ENCODE data around the gene ZFYVE9.

Gene ZFYVE9

DNA sequence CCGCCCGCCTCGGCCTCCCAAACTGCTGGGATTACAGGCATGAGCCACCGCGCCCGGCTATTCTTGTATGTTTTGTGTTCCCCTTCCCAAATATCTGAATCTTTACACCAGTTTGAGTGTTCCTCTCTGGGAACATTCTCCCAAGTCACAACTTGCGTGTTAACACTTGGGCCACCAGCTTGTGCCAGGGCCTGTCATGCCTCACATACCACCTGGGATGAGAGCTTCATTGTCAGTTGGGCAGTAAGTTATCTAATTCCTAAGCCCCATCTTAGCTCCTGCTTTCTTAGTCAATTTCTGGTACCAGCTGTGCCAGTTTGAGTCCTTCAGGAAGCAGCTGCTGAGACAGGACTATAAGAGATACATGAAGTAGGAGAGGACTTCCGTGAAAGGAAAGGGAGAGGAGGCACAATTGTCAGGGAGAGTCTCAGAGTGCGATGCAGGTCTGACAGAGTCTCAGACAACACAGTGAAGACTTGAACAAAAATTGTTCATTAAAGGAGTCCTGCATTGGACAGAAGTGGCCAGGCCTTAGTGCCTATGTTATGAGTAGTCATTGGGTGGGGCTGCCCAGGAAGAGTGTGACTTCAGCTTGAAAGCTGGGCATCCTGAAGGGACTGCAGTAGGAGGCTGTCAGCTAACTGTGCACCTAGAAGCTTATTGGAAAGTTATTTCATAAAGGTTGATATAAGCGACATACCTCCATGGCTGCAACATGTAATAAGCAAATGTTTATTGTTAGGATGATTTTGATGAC is 17.3 kb downstream of the ZFYVE9 start:
- no peak for TF ChIP-seq GATA3 (IDR thresholded peaks at IDR 0.05; ENCODE audit: low read depth, low read length)
- TF ChIP-seq GATA2 (IDR thresholded peaks at IDR 0.05; ENCODE audit: low read depth, low read length) = no peak

DNA sequence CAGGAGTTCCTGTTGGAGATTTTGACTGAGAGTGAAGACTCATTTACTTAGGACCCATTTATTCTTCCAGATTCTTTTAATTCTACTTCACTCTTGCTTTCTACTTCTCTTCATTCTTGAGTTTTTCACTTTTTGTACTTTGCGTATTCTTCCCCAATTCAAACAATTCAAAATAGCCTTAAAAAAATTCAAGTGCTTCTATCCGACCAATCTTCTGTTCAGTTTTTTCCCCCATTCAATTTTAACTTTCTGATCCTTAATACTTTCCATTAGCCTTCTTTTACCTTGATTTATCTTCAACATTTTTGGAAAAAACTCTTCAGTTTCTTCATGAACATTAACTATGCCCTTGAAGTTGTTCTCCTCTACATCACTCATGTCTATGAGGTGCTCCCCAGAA is 21.1 kb downstream of the ZFYVE9 start:
- TF ChIP-seq GATA3 (IDR thresholded peaks at IDR 0.05; ENCODE audit: low read depth, low read length) (no peak), GATA2 (IDR thresholded peaks at IDR 0.05; ENCODE audit: low read depth, low read length) (no peak)

DNA sequence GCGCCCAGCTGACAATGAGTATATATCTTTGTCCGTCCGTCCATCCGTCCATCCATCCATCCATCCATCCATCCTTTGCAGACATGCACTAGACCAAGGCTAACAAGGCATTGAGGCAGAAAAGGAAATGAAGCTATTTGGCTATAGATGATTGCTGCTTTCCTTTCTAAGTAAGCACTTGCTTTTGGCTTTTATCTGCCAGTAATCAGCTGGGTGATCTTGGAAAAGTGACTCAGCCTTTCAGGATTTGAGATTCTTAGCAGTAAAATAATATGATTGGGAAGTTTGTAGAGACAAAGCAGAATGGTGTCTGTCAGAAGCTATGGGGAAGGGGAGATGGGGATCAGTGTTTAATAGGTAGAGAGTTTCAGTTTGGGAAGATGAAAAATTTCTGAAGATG is 22.7 kb downstream of the ZFYVE9 start:
- no peak for TF ChIP-seq GATA2 (IDR thresholded peaks at IDR 0.05; ENCODE audit: low read depth, low read length)
- no peak for TF ChIP-seq GATA3 (IDR thresholded peaks at IDR 0.05; ENCODE audit: low read depth, low read length)

DNA sequence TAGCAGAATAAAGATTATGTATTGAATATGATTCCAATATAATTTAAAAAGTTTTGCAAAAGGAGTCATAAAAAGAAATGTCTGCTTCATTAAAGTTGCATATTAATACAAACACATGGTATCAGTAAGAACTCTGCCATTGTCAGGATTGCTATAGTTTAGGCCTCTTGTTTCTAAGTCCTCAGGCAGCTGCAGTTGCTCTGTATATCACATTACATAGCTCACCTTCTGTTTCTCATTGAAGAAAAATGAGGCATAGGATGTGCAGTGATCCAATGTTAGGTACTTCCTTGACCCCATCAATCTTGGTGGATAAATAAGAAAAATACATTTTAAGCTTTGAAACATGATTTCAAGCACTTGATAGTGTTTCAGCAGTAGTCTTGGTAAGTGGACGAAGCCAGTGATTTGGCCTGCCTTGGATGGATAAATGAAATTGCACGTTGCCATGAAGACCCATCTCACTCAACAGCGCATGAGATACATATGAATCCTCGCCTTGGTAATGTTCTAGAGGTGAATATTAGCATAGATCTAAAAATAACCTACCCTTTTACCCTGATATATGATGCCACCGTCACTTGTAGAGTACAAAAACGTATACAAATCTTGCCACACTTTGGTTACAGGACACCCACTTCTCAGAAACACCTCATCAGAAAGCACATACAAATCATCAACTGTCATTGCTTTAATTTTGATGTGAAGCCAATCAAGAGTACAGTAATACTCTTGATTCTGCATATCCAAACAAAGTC is 25.3 kb downstream of the ZFYVE9 start:
- TF ChIP-seq GATA3 (IDR thresholded peaks at IDR 0.05; ENCODE audit: low read depth, low read length) (no peak), GATA2 (IDR thresholded peaks at IDR 0.05; ENCODE audit: low read depth, low read length) (no peak)

DNA sequence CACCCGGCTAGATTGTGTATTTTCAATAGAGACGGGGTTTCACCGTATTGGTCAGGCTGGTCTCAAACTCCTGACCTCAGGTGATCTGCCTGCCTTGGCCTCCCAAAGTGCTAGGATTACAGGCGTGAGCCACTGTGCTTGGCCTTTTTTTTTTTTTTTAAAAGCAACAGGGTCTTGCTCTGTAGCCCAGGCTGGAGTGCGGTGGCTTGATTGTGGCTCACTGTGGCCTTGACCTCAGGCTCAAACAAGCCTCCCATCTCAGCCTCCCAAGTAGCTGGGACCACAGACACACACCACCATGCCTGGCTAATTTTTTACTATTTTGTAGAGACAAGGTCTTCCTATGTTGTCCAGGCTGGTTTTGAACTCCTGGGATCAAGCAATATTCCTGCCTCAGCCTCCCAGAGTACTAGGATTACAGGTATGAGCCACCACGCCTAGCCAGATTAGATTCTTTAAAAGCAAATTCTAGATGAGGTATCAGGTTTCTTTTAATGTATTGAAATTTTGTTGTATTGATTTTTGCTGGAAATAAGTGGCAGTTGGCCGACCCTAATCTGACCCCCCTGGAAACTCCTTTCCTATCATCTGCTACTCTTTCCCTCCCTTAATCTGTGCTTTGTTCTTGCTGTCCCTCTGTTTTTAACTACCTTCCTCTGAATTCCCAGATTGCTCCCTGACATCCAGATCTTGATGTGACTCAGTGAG is 26.6 kb downstream of the ZFYVE9 start:
- TF ChIP-seq GATA2 (IDR thresholded peaks at IDR 0.05; ENCODE audit: low read depth, low read length) (no peak), GATA3 (IDR thresholded peaks at IDR 0.05; ENCODE audit: low read depth, low read length) (no peak)

DNA sequence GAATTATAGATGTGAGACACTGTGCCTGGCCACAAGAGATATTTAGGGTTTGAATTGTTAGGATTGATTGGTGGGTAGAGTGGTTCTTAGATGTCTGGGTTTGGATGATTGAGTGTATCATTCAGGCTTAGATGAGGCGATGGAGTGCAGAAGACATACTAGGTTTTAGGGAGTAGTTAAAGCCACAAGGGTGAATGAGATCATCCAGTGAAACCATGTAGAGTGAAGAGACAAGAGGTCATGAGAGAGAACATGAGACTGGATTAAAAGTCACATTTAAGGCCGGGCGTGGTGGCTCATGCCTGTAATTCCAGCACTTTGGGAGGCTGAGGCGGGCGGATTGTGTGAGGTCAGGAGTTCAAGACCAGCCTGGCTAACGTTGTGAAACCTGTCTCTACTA is 37.2 kb downstream of the ZFYVE9 start:
- TF ChIP-seq GATA2 (IDR thresholded peaks at IDR 0.05; ENCODE audit: low read depth, low read length) = no peak
- TF ChIP-seq GATA3 (IDR thresholded peaks at IDR 0.05; ENCODE audit: low read depth, low read length) = no peak

DNA sequence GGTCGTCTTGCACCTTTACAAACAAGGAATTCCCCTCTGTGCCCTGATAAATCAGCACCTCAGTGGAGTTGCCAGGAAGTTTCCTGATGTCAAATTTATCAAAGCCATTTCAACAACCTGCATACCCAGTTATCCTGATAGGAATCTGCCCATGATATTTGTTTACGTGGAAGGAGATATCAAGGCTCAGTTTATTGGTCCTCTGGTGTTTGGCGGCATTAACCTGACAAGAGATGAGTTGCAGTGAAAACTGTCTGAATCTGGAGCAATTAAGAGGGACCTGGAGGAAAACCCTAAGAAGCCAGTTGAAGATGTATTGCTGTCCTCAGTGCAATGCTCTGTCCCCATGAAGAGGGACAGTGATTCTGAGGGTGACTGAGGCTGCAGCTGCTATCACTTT is 38.3 kb downstream of the ZFYVE9 start:
- no peak for TF ChIP-seq GATA3 (IDR thresholded peaks at IDR 0.05; ENCODE audit: low read depth, low read length)
- TF ChIP-seq GATA2 (IDR thresholded peaks at IDR 0.05; ENCODE audit: low read depth, low read length) = no peak

DNA sequence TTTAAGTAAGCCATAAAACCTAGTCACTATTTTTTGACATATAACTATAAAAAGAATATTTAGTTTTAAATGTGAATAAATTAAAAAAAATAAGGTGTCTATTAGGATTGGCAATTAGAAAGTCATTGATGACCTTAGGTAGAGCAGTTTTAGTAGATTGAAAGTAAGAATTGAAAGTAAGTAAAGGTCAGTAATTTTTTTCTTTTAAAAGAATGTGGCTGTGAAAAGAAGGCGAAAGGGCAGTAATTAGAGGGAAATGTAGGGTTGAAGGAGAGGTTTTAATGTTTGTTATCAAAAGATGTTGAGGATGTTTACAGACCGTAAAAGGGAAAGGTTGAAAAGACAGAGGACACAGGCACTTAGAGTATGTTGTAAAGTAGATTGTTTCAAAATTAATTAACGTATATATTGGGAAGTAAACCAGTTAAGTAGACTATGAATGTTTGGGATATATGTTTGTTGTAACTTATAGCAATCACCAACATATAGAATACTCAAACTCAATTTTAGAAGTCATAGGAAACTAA is 41.0 kb downstream of the ZFYVE9 start:
- TF ChIP-seq GATA3 (IDR thresholded peaks at IDR 0.05; ENCODE audit: low read depth, low read length) = no peak
- no peak for TF ChIP-seq GATA2 (IDR thresholded peaks at IDR 0.05; ENCODE audit: low read depth, low read length)

DNA sequence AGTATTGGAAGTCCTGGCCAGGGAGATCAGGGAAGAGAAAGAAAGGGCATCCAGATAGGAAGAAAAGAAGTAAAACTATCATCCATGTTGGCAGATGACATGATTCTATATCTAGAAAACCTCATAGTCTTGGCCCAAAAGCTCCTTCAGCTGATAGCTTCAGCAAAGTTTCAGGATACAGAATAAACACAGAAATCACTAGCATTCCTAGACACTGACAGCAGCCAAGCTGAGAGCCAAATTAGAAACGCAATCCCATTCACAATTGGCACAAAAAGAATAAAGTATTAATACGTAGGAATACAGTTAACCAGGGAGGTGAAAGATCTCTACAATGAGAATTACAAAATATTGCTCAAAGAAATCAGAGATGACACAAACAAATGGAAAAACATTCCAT is 44.6 kb downstream of the ZFYVE9 start:
- no peak for TF ChIP-seq GATA3 (IDR thresholded peaks at IDR 0.05; ENCODE audit: low read depth, low read length)
- TF ChIP-seq GATA2 (IDR thresholded peaks at IDR 0.05; ENCODE audit: low read depth, low read length) = no peak

DNA sequence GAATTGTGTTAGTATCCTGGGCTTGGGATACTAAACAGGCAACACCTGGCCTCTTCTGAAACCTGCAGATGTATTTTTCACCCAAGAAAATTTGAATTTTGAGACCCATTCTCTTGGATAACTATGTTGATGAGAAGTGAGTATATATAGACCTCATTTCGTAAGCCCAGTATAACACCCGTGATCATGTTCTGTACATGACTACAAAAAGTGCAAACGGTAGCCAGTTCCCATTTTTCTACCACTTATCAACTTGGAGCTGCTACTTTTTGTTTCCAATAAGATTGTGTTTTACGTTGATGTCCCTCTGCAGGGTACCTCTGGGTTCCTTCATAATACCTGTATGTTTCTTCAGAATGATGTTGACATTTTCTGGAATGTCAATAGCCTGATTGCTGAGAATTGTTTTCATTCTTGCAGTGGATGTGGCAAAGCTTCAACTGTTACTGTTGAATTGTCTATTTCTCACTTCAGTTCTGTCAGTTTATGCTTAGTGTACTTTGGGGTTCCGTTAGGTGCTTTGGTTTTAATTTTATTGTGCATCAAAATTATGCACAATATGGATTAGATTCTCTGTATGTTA is 48.1 kb downstream of the ZFYVE9 start:
- TF ChIP-seq GATA2 (IDR thresholded peaks at IDR 0.05; ENCODE audit: low read depth, low read length) (no peak), GATA3 (IDR thresholded peaks at IDR 0.05; ENCODE audit: low read depth, low read length) (no peak)

DNA sequence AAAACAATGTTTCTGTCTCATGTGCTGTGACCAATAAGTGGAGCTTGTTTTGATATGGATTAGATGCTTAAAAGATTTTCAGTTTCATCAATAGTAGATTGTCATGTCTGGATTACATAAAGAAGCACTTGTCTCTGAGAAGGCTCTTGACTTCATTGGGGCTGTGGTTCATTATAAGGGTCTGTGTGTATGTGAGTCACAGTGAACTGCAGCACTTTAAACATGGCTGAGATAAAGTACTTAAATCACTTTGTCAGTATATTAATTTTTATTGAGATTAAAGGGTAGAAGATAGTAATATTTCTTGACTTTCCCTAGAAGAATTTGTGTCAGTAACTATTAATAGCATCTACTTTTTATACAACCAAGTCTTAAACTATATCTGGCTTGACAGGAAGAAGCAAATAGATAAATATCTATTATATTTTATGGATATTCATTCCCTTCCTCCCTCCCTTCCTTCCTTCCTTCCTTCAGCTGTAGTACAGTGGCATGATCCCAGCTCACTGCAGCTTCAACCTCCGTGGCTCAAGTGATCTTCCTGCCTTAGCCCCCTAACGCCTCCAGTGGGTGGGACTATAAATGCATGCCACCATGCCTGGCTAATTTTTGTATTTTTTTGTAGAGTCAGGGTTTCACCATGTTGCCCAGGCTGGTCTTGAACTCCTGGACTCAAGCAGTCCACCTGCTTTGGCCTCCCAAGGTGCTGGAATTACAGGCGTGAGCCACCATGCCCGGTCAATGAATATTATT is 48.8 kb downstream of the ZFYVE9 start:
- TF ChIP-seq GATA2 (IDR thresholded peaks at IDR 0.05; ENCODE audit: low read depth, low read length) (no peak), GATA3 (IDR thresholded peaks at IDR 0.05; ENCODE audit: low read depth, low read length) (no peak)

DNA sequence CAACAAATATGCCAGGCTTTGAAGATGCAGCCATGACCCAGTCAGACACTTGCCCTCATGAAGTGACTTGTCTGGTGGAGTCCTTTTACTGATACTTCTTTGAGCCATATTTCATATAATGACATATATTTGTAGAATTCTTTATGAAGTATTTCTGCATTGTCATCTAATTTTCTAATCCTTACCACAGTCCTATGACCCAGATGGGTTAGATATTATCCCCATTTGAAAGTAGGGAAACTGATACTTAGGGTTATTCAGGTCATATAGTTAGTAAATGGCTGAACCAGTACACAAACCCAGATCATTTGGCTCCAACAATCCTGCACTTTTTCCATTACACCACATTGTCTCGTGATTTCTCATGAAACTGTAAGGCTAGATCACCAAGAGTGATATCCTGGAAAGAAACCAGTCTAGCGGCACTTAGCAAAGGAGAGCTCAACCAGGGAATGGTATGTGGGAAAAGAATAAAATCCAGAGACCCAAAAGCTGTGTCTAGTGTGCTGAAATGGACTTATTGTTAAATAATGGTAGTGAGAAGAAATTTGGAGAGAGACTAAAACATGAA is 49.6 kb downstream of the ZFYVE9 start:
- TF ChIP-seq GATA2 (IDR thresholded peaks at IDR 0.05; ENCODE audit: low read depth, low read length) = no peak
- TF ChIP-seq GATA3 (IDR thresholded peaks at IDR 0.05; ENCODE audit: low read depth, low read length) = no peak

DNA sequence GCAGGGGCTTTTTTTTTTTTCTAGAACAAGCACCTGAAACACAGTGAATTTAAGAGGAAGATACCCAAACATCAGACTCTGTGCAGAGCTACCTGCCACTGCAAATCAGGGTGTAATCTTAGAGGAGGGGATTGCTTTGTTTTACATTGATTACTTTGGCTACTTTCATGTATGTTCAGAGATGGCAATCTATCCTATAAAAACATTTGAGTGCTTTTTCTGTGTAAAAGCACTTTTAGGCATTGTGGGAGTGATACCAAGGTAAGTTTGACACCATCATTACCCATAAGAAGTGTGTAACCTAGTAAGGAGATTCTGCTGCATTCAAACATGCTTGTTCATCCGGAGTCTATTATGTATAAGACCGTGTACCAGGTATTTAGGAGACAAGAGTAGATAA is 50.1 kb downstream of the ZFYVE9 start:
- TF ChIP-seq GATA2 (IDR thresholded peaks at IDR 0.05; ENCODE audit: low read depth, low read length) (no peak), GATA3 (IDR thresholded peaks at IDR 0.05; ENCODE audit: low read depth, low read length) (no peak)

All from SH-SY5Y (cell line).